Parathyroid adenoma (tissue), 2 donors: ENCODE results near the gene NOXRED1.
"Not testable (repeated sequence)": the region's sequence is repeated elsewhere in the genome, so short reads cannot be mapped to it uniquely, and the experiment has no call there.

Experiments
- H2AFZ ChIP-seq: fragments of 300-600 bp; sonication (generic); one replicate; pipeline ENCODE4 v1.7.0; 2017; ENCODE audit warnings: antibody characterized with exemption, mild to moderate bottlenecking
- H3K27ac ChIP-seq: fragments of 300-600 bp; sonication (generic); one replicate; pipeline ENCODE4 v1.7.0; 2017
- H3K27me3 ChIP-seq: fragments of 300-600 bp; sonication (generic); one replicate; pipeline ENCODE4 v1.7.0; 2017; ENCODE audit warnings: low read length; ENCODE audit not compliant: control insufficient read depth, insufficient read depth
- H3K36me3 ChIP-seq: fragments of 300-600 bp; sonication (generic); one replicate; pipeline ENCODE4 v1.7.0; 2017; ENCODE audit warnings: low read length; ENCODE audit not compliant: control insufficient read depth, insufficient read depth
- H3K4me1 ChIP-seq: fragments of 300-600 bp; sonication (generic); one replicate; pipeline ENCODE4 v1.7.0; 2017; ENCODE audit warnings: control low read depth
- H3K4me2 ChIP-seq: fragments of 300-600 bp; sonication (generic); one replicate; pipeline ENCODE4 v1.7.0; 2017; ENCODE audit warnings: low read length
- H3K4me3 ChIP-seq: fragments of 300-600 bp; sonication (generic); one replicate; pipeline ENCODE4 v1.7.0; 2017; ENCODE audit warnings: low read depth, low read length
- H3K79me2 ChIP-seq: fragments of 300-600 bp; sonication (generic); one replicate; pipeline ENCODE4 v1.7.0; 2017; ENCODE audit warnings: control low read depth
- H3K9ac ChIP-seq: fragments of 300-600 bp; sonication (generic); one replicate; pipeline ENCODE4 v1.7.0; 2017; ENCODE audit warnings: mild to moderate bottlenecking
- H3K9me3 ChIP-seq: fragments of 300-600 bp; sonication (generic); one replicate; pipeline ENCODE4 v1.7.0; 2017; ENCODE audit warnings: low read length; ENCODE audit not compliant: control insufficient read depth
- TF ChIP-seq, protein P1 (sequence below): fragments of 300-600 bp; sonication (generic); IDR thresholded peaks from one replicate; pipeline ENCODE4 v1.7.0; 2017; ENCODE audit warnings: antibody characterized with exemption, mild to moderate bottlenecking
- donor health status: primary hyperparathyroidism.

Gene NOXRED1

GRCh38 chr14:77426396-77426795 is 3.1 kb upstream of the NOXRED1 start:
- H3K4me1 ChIP-seq, result no peaks in the 10 kb centered on the region
- H3K9ac ChIP-seq, result no peak overlapping the region
- H3K9me3 ChIP-seq, result no peaks in the 10 kb centered on the region
- TF ChIP-seq, protein P1, sequence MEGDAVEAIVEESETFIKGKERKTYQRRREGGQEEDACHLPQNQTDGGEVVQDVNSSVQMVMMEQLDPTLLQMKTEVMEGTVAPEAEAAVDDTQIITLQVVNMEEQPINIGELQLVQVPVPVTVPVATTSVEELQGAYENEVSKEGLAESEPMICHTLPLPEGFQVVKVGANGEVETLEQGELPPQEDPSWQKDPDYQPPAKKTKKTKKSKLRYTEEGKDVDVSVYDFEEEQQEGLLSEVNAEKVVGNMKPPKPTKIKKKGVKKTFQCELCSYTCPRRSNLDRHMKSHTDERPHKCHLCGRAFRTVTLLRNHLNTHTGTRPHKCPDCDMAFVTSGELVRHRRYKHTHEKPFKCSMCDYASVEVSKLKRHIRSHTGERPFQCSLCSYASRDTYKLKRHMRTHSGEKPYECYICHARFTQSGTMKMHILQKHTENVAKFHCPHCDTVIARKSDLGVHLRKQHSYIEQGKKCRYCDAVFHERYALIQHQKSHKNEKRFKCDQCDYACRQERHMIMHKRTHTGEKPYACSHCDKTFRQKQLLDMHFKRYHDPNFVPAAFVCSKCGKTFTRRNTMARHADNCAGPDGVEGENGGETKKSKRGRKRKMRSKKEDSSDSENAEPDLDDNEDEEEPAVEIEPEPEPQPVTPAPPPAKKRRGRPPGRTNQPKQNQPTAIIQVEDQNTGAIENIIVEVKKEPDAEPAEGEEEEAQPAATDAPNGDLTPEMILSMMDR, result no peak
- H3K4me3 ChIP-seq, result no peak overlapping the region
- no peak overlapping the region for H2AFZ ChIP-seq
- H3K79me2 ChIP-seq, result no peaks in the 10 kb centered on the region
- no peak overlapping the region for H3K4me2 ChIP-seq
- no peaks in the 10 kb centered on the region for H3K27me3 ChIP-seq
- H3K36me3 ChIP-seq, result no peaks in the 10 kb centered on the region
- no peak overlapping the region for H3K27ac ChIP-seq

- Histone ChIP-seq H3K79me2 (no peaks in the 10 kb centered on the region), H3K9ac (no peak overlapping the region), H3K9me3 (no peaks in the 10 kb centered on the region), H3K27me3 (no peaks in the 10 kb centered on the region), H2AFZ (no peak overlapping the region), H3K36me3 (peaks cover 2% of the 10 kb centered on the region), H3K4me3 (no peak overlapping the region), H3K27ac (no peak overlapping the region), H3K4me1 (no peaks in the 10 kb centered on the region), H3K4me2 (no peak overlapping the region)
- TF ChIP-seq, protein P1, result no peak
These were observed 1.5 kb upstream of the NOXRED1 start for GRCh38 chr14:77424862-77425261.

DNA sequence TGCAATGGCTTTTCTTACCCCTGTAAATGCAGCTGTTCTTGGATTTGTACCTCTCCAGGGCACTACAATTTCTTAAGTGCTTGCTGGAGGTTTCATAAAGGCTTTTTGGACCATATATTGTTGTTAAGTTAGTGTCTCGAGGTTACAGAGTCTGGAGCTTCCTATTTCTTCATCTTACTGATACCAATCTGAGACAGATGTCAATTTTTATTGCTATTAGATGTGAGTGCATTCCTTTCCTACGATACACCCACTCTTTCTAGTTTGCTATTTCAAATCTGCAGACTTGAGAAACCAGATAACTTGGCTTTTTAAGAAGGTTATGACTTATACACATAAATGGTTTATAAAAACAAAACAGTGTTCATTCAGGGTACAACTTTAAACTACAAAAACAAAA is 2.1 kb downstream of the NOXRED1 start:
- H2AFZ ChIP-seq, result no peak overlapping the region
- no peaks in the 10 kb centered on the region for H3K9me3 ChIP-seq
- no peaks in the 10 kb centered on the region for H3K4me1 ChIP-seq
- H3K36me3 ChIP-seq, result peaks cover 2% of the 10 kb centered on the region
- no peak overlapping the region for H3K27ac ChIP-seq
- TF ChIP-seq, protein P1, result no peak
- no peak overlapping the region for H3K4me2 ChIP-seq
- H3K9ac ChIP-seq, result no peak overlapping the region
- no peak overlapping the region for H3K4me3 ChIP-seq
- H3K79me2 ChIP-seq, result no peaks in the 10 kb centered on the region
- no peaks in the 10 kb centered on the region for H3K27me3 ChIP-seq

DNA sequence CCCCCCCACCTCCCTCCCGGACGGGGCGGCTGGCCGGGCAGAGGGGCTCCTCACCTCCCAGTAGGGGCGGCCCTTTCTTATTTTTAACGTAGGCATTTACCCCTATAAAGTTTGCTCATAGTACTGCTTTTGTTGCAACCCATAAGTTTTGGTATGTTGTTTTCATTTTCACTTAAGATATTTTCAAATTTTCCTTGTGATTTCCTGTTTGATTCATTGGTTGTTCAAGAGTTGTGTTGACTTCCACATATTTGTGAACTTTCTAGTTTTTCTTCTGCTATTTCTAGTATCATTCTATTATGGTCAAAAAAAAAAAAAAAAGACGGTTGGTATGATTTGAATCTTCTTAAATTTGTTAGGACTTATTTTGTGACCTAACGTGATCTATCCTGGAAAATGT is 6.5 kb downstream of the NOXRED1 start:
- no peaks in the 10 kb centered on the region for H3K4me1 ChIP-seq
- H3K36me3 ChIP-seq, result peaks cover 2% of the 10 kb centered on the region
- no peak overlapping the region for H3K4me3 ChIP-seq
- TF ChIP-seq, protein P1, result no peak
- no peak overlapping the region for H3K27ac ChIP-seq
- H3K9ac ChIP-seq, result no peak overlapping the region
- H3K79me2 ChIP-seq, result no peaks in the 10 kb centered on the region
- no peaks in the 10 kb centered on the region for H3K9me3 ChIP-seq
- H2AFZ ChIP-seq, result no peak overlapping the region
- no peaks in the 10 kb centered on the region for H3K27me3 ChIP-seq
- no peak overlapping the region for H3K4me2 ChIP-seq

GRCh38 chr14:77416098-77416497 is 7.2 kb downstream of the NOXRED1 start:
- H3K9me3 ChIP-seq, H2AFZ ChIP-seq, H3K4me2 ChIP-seq, H3K79me2 ChIP-seq, H3K27me3 ChIP-seq, H3K4me1 ChIP-seq, H3K9ac ChIP-seq, H3K36me3 ChIP-seq, H3K4me3 ChIP-seq, H3K27ac ChIP-seq: not testable (repeated sequence)

DNA sequence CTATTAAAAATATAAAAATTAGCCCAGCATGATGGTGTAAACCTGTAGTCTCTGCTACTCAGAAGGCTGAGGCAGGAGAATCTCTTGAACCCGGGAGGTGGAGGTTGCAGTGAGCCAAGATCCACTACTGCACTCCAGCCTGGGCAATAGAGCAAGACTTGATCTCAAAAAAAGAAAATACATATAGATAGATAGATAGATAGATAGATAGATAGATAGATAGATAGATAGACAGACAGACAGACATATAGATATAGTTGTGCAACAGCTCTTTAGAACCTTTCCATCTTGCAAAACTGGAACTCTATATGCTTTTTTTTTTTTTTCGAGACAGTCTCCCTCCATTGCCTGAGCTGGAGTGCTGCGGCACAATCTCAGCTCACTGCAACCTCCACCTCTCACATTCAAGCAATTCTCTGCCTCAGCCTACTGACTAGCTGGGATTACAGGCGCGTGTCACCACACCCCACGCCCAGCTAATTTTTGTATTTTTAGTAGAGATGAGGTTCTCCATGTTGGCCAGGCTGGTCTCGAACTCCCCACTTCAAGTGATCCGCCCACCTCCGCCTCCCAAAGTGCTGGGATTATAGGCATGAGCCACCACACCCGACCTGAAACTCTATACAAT is 7.8 kb downstream of the NOXRED1 start:
- not testable (repeated sequence) for H3K4me1 ChIP-seq, H3K9ac ChIP-seq, H3K36me3 ChIP-seq

More for the DNA sequence above, 7.8 kb downstream of the NOXRED1 start:
- not testable (repeated sequence) for H3K9me3 ChIP-seq, H3K79me2 ChIP-seq, H3K4me3 ChIP-seq, H3K4me2 ChIP-seq, H3K27me3 ChIP-seq, H2AFZ ChIP-seq, H3K27ac ChIP-seq
